Measurements from ENCODE around the gene SCAMP2.
"Not testable (repeated sequence)": the region's sequence is repeated elsewhere in the genome, so short reads cannot be mapped to it uniquely, and the experiment has no call there.

SCAMP2 gene, protein sequence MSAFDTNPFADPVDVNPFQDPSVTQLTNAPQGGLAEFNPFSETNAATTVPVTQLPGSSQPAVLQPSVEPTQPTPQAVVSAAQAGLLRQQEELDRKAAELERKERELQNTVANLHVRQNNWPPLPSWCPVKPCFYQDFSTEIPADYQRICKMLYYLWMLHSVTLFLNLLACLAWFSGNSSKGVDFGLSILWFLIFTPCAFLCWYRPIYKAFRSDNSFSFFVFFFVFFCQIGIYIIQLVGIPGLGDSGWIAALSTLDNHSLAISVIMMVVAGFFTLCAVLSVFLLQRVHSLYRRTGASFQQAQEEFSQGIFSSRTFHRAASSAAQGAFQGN

GRCh38 chr15:74873036-74873755 lies at the start of gene SCAMP2:
TSS of gene SCAMP2 (minus strand) at chr15:74873365. CDS start at chr15:74873255, 110 bp downstream.
- peak; percentile 83 for DNase-seq (ENCODE audit: low read depth)

GRCh38 chr15:74920456-74920855 lies 47.3 kb upstream of the SCAMP2 start:
- DNase-seq (ENCODE audit: low read depth): no peak

DNA sequence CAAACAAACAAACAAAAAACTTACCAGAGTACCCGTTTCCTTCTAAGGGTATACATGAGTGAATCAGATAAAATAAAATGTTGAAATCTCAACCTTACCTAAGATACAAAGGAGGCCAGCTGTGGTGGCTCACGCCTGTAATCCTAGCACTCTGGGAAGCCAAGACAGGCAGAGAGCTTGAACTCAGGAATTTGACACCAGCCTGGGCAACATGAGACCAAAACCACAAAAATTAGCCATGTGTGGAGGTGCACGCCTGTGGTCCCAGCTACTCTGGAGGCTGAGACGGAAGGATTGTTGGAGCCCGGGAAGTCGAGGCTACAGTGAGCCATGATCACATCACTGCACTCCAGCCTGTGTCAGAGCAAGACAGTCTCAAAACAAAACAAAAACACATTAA lies 44.5 kb upstream of the SCAMP2 start:
- no peak for DNase-seq (ENCODE audit: low read depth)

DNA sequence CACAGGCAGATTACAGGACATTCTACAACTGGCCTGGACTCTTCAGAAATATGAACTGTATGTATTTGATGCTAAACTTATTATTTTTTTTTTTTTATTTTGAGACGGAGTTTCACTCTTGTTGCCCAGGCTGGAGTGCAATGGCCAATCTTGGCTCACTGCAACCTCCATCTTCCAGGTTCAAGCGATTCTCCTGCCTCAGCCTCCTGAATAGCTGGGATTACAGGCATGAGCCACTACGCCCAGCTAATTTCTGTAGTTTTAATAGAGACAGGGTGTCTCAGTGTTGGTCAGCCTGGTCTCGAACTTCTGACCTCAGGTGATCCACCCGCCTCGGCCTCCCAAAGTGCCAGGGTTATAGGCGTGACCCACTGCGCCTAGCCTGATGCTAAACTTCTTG lies 40.6 kb upstream of the SCAMP2 start:
- DNase-seq (ENCODE audit: low read depth): not testable (repeated sequence)

GRCh38 chr15:74913041-74913440 lies 39.9 kb upstream of the SCAMP2 start:
- DNase-seq (ENCODE audit: low read depth): no peak

GRCh38 chr15:74908635-74909034 lies 35.5 kb upstream of the SCAMP2 start:
- DNase-seq (ENCODE audit: low read depth): no peak

DNA sequence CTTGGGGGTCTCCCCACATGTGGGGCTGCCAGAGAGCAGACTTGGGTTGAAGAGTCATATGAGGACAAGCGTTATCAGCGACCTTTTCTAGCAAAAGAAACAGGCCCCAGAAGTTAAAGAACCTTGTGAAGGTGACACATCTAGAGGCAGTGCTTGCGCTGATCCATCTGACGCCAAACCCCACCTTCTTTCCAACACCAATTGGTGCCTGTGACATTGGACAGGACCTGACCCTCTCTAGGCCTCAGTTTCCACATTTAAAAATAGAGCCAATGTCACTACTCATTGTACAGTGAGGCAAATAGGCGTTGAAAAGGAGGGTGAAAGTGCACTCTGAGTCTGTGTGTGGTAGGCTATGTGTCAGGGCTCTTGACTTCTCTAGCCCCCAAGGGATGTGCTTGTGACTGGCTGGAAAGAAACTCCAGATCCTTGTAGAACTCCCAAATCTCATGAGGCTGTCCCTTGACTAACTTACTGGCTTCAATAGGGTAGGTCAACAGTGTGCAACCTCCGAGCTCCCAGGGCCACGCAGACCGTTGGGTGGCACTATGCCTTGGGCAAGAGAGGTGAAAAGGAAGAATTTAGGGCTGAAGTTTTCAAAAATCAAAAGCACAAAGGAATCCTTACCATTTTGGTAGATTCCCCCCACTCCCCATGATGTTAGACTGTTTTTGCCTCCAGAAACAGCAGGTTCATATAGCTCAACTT lies 34.2 kb upstream of the SCAMP2 start:
- no peak for DNase-seq (ENCODE audit: low read depth)

- DNase-seq (ENCODE audit: low read depth): peak; percentile 69
These were observed 33.4 kb upstream of the SCAMP2 start, which contains the start of gene FAM219B for GRCh38 chr15:74906450-74907162. TSS of gene FAM219B (minus strand) at chr15:74906851. CDS start at chr15:74906800, 51 bp downstream.

DNA sequence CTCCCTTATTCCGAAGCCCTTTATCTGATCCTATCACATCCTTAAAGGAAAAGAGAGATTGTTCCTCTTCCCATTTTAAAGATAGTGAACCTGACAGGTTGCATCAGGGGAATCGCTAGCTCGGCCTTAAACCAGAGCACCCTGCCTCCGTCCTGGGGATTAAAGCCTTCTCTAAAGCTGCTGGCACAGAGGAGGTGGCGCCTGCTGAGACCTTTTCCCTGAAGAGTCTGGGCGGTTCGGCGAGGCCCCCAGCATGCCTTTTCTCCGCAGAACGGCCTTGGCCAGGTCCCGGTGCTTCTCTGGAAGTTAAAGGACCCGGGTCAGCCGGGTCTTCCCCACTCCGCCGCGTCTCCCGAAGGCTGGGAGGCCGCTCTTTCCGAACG lies 32.9 kb upstream of the SCAMP2 start:
- peak; percentile 4 for DNase-seq (ENCODE audit: low read depth)

GRCh38 chr15:74904190-74904805 lies 31.1 kb upstream of the SCAMP2 start:
- DNase-seq (ENCODE audit: low read depth): no peak

GRCh38 chr15:74903676-74904075 lies 30.5 kb upstream of the SCAMP2 start:
- DNase-seq (ENCODE audit: low read depth): no peak

DNA sequence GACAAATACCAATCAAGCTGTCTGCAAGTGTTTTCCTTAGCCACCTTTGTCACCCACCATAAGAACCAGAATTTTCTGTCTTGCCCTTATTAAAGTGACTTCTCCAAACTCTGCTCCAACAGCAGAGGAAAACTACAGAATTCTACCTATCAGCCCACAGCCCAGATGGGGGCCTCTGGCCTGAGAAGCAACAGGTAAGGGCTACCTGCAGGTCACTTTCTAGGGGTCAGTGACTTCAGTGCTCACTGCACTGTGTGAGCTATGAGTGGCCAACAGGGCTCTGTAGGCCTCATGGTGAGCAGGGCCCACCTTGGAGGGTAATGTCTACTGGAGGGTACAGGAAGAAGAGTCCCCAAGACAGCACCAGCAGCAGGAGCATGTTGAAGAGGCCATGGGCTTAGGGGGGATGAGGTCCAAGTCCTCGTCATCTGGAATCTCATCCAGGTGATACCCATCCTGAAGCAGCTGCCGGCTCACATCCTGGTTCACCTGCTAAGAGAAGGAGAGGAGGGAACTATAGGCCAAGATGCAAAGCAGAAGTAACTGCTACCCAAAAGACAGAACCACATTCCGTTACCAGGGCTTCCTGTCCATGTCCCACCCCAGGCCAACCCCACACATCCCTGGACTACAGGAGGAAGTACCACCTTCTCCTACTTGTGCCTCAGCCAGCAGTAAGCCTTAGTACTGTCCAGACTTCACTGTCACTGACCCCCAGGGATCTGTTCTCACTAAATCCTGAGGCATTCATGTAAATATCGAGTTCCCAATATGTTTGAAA lies 29.3 kb upstream of the SCAMP2 start:
- DNase-seq (ENCODE audit: low read depth): no peak

DNA sequence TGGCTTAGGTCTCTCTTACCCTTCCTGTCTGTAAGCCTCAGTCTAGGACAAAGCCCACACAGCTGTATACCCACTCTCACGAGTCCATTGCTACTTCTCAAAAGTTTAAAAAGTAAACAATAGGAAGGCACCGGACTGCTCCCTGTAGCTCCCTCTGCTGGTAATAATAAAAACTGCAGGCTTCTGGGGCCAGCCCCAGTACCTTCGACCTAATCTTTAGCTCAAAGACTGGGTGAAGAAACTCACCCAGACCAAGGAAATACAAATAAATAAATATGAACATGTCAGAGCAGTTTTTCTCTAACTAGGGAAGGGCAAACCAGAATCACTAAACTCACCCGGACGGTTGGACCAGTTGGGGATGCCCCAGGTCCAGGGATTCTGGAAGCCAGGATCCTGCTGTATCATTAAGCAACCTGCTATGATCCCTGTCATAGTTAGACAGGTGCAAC lies 28.5 kb upstream of the SCAMP2 start:
- peak; percentile 27 for DNase-seq (ENCODE audit: low read depth)

DNA sequence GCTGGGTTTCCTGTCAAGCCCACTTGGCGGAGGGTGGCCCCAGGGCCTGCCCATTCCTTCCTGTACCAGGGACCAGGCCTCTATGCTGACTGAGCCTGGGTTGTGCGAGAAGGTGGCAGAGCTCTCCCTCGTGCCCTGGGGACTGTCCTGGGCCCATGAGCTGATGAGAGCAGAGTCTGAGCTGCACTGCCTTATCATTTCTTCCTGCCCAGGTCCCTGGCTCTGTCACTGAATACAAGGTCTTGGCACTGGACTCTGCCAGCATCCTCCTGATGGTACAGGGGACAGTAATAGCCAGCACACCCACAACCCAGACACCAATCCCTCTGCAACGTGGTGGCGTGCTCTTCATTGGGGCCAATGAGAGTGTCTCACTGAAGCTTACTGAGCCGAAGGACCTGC lies 24.1 kb upstream of the SCAMP2 start:
- no peak for DNase-seq (ENCODE audit: low read depth)

GRCh38 chr15:74896316-74896715 lies 23.2 kb upstream of the SCAMP2 start:
- DNase-seq (ENCODE audit: low read depth): no peak

GRCh38 chr15:74895830-74896229 lies 22.7 kb upstream of the SCAMP2 start:
- DNase-seq (ENCODE audit: low read depth): no peak

DNA sequence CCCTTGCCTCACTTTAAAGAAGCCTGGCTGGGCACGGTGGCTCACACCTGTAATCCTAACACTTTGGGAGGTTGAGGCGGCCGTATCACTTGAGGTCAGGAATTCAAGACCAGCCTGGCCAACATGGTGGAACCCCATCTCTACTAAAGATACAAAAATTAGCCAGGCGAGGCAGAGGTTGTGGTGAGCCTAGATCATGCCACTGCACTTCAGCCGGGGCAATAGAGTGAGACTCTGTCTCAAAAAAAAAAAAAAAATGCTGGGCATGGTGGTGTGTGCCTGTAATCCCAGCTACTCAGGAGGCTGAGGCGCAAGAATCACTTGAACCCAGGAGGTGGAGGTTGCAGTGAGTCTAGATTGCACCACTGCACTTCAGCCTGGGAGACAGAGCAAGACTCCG lies 21.2 kb upstream of the SCAMP2 start:
- not testable (repeated sequence) for DNase-seq (ENCODE audit: low read depth)

DNA sequence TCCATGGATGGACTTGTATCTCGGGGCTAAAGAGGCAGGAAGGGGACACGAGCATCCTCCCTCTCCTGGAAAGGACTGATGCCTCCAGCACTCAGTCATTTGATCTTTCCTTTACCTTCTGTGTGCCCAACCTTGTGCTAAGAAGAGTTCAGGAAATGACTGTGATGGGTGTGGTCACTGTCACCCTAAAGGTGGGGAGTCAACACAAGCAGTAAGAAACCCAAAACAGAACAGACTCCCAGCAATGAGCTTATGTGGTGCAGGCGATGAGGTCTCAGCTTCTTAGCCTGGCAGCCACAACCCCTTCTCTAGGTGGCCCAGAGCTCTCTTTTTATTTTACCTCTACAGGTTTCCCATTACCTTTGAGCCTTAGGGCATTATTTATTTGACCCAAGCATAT lies 20.5 kb upstream of the SCAMP2 start:
- no peak for DNase-seq (ENCODE audit: low read depth)

DNA sequence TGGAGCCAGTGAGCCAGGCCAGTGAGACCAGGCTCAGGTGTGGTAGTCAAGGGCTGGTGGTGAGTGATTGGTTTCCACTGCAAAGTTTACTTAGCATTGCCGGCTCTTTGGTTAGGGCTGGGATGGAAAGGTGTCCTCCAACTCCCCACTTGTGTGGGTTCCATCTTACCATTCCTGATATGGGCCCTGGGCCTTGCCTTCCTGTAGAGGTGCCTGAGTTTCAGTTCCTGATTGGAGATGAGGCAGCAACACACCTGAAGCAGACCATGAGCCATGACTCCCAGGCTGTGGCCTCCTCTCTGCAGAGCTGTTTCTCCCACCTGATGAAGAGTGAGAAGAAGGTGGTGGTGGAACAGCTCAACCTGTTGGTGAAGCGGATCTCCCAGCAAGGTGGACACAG lies 19.8 kb upstream of the SCAMP2 start:
- DNase-seq (ENCODE audit: low read depth): no peak

DNA sequence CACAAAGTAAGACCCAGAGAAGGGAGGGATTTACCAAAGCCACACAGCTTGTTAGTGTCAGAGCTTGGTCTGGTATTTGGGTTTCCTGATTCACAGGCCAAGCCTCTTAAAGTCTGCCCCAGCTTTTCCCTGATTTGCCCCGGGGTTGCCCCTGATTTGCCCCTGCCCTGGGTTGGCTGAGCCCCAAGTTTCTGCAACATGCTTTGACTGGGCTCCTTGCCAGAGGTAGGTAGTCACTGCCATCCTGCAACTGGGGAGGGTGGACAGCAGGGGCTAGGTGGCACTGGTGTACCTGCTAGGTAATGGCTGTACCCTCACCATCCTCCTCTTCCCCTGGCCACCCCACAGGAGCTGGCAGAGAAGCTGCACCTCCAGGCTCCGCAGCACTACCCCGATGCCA lies 19.1 kb upstream of the SCAMP2 start:
- DNase-seq (ENCODE audit: low read depth): no peak

DNA sequence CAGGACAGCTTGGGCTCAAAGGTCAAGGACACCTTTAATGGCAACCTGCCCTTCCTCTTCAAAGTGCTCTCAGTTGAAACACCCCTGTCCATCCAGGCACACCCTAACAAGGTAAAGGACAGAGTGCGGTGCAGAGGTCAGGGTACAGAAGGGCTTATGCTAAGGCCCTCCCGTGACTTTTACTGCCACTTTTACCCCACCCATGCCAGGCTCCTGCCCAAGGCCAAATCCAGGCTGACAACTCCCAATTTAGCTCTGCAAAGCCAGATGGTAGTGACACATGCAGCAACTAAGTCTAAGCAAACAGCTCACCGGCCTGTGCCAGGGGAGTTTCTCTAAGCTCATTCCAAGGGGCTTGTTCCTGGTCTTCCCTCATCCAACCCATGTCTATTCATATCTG lies 18.3 kb upstream of the SCAMP2 start:
- no peak for DNase-seq (ENCODE audit: low read depth)

Data from activated T-helper 9 cell treated with anti-CD3 and anti-CD28 coated beads, Interleukin-2, amount 50 U/mL, for 16 hours (primary cell).